ENCODE results near the gene TNS1. TPM values are rescaled to one million over a fixed set of nuclear protein-coding genes. Genes with fewer than 3 reads are reported as not detected.

TNS1 gene
- total and polyA plus RNA-seq, 9 of the 15 experiments (the other 6 are each of a cell fraction or from before 2014, with no cell fraction given): 0.13 to 2.7 (median 0.77) TPM

DNA sequence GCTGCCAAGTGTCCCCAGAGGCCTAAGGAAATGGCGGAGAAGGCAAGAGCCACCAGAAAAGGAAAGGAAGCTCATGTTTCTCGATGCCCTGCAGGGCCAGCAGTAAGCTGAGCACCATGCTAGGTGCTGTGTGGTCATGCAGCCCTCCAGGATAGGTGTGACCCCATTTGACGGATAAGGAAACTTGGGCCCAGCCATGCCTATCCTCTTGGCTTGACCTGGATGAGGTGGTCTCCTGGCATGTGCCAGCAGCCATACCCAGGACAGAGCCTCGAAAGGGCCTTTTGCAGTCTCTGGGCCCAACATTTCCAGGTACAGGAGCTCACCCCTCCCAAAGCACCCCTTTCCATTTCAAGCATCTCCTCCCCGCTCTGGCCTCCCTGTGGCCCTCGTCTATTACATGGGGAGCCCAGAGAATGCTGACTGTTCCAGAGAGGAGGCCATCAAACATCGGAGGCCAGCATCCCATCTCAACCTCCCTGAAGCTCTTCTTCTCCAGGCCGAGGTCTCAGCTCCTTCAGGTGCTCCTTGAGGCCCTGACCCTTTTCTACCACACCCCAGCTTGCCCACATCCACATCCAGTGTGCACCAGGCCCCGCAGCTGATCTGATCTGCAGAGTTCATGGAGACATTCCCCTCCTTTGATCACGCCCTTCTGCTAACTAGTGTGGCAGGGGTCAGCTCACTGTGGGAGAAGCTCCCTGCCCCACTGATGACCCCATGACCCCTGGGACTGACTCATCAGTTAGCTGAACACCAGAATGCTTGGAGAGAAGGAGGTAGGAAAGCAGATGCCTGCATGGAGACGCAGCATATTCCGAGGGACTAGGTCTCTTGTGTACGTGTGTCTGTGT, 208.4 kb downstream of the TNS1 start (continued):
- TF ChIP-seq JUND (IDR thresholded peaks at IDR 0.05; ENCODE audit: borderline replicate concordance, low read depth, low read length): peak; percentile 44; the same call in 1 of the 2 replicates
- no peak; the same call in 2 of the 3 replicates for TF ChIP-seq JUND (tag; IDR thresholded peaks at IDR 0.05; ENCODE audit: borderline replicate concordance, low read depth, low read length)
- peak; percentile 94 for TF ChIP-seq ZNF75A (CRISPR knock-in tag; IDR thresholded peaks at IDR 0.05)
- TF ChIP-seq KLF13 (tag; IDR thresholded peaks at IDR 0.05; ENCODE audit: borderline replicate concordance, low read depth): no peak
- TF ChIP-seq, protein P1, sequence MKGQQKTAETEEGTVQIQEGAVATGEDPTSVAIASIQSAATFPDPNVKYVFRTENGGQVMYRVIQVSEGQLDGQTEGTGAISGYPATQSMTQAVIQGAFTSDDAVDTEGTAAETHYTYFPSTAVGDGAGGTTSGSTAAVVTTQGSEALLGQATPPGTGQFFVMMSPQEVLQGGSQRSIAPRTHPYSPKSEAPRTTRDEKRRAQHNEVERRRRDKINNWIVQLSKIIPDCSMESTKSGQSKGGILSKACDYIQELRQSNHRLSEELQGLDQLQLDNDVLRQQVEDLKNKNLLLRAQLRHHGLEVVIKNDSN (CRISPR knock-in tag; IDR thresholded peaks at IDR 0.05): no peak
- no peak for TF ChIP-seq ZNF668 (CRISPR knock-in tag; IDR thresholded peaks at IDR 0.05)

DNA sequence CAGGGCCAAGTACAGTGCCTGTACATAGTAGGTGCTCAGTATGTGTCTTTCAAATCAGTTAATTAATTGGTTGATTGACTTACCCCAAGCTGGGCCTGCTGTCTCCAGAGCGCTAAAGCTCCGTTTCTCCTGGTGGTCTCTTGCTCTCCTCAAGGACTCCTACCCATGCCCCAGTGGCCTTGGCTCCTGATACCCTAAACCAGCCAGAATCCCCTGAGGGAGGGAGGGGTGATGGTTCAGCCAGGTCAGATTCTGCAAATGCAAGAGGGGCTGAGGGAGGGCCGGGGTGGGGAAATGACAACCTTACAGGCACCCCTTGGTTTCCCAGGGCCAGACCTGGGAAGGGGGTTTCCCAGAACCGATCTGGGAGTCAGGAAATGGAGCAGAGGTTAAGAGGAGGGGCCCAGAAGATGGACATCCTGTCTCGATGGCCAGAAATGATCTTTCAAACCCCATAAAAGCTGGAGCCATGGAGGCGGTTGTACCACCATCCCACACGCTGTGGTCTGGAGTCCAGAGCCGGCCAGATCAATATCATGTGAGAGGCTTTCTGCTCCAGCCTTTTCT, 209.1 kb downstream of the TNS1 start:
- TF ChIP-seq ZNF23 (CRISPR knock-in tag; IDR thresholded peaks at IDR 0.05): no peak
- no peak for TF ChIP-seq ZNF41 (CRISPR knock-in tag; conservative IDR thresholded peaks at IDR 0.05)
- TF ChIP-seq DPF2 (IDR thresholded peaks at IDR 0.05): no peak
- TF ChIP-seq, protein P2, sequence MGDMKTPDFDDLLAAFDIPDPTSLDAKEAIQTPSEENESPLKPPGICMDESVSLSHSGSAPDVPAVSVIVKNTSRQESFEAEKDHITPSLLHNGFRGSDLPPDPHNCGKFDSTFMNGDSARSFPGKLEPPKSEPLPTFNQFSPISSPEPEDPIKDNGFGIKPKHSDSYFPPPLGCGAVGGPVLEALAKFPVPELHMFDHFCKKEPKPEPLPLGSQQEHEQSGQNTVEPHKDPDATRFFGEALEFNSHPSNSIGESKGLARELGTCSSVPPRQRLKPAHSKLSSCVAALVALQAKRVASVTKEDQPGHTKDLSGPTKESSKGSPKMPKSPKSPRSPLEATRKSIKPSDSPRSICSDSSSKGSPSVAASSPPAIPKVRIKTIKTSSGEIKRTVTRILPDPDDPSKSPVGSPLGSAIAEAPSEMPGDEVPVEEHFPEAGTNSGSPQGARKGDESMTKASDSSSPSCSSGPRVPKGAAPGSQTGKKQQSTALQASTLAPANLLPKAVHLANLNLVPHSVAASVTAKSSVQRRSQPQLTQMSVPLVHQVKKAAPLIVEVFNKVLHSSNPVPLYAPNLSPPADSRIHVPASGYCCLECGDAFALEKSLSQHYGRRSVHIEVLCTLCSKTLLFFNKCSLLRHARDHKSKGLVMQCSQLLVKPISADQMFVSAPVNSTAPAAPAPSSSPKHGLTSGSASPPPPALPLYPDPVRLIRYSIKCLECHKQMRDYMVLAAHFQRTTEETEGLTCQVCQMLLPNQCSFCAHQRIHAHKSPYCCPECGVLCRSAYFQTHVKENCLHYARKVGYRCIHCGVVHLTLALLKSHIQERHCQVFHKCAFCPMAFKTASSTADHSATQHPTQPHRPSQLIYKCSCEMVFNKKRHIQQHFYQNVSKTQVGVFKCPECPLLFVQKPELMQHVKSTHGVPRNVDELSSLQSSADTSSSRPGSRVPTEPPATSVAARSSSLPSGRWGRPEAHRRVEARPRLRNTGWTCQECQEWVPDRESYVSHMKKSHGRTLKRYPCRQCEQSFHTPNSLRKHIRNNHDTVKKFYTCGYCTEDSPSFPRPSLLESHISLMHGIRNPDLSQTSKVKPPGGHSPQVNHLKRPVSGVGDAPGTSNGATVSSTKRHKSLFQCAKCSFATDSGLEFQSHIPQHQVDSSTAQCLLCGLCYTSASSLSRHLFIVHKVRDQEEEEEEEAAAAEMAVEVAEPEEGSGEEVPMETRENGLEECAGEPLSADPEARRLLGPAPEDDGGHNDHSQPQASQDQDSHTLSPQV (IDR thresholded peaks at IDR 0.05): no peak
- no peak for TF ChIP-seq HNRNPUL1 (IDR thresholded peaks at IDR 0.05; ENCODE audit: low read length)
- TF ChIP-seq, protein P3, sequence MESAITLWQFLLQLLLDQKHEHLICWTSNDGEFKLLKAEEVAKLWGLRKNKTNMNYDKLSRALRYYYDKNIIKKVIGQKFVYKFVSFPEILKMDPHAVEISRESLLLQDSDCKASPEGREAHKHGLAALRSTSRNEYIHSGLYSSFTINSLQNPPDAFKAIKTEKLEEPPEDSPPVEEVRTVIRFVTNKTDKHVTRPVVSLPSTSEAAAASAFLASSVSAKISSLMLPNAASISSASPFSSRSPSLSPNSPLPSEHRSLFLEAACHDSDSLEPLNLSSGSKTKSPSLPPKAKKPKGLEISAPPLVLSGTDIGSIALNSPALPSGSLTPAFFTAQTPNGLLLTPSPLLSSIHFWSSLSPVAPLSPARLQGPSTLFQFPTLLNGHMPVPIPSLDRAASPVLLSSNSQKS (CRISPR knock-in tag; IDR thresholded peaks at IDR 0.05): no peak
- H3K9me3 ChIP-seq (replicated peaks; ENCODE audit: control insufficient read depth, insufficient read depth, low read depth, low read length): no peaks in the 10 kb centered on the region
- CTCF ChIA-PET (ENCODE audit: low intra/inter-chr PET ratio): no interaction called here
- no peak for DNase-seq (ENCODE audit: extremely low read depth in 1 of 4, low spot score in 3 of 4)
- FAIRE-seq: no peak
- POLR2A ChIA-PET: no interaction called here
- no TSS peak for BruUV-seq (replicated peaks)
- no peaks in the 10 kb centered on the region for H3K79me2 ChIP-seq (ENCODE audit: control insufficient read depth, insufficient read depth, low read length)
- no peak overlapping the region for H3K9ac ChIP-seq (ENCODE audit: insufficient read depth in 1 of 2, low read depth in 2 of 2, low read length in 2 of 2)
- no peak overlapping the region for H2AFZ ChIP-seq (ENCODE audit: low read depth, low read length)
- H3K27ac ChIP-seq (ENCODE audit: extremely low read depth, low read depth, low read length): no peak overlapping the region
- H3K4me3 ChIP-seq: no peak overlapping the region
- no peak for ATAC-seq
- no peaks in the 10 kb centered on the region for H4K20me1 ChIP-seq (replicated peaks; ENCODE audit: control insufficient read depth, insufficient read depth, low read length)
- no peaks in the 10 kb centered on the region for H3K36me3 ChIP-seq (ENCODE audit: control insufficient read depth, insufficient read depth, low read length)
- H3K27me3 ChIP-seq (ENCODE audit: control insufficient read depth in 2 of 2, insufficient read depth in 2 of 2, low read length in 2 of 2): no peaks in the 10 kb centered on the region
- intact Hi-C loops (cut with micrococcal nuclease): no loop called here
- H3K4me1 ChIP-seq (replicated peaks in 1 of 2; ENCODE audit: control insufficient read depth in 2 of 2, insufficient read depth in 2 of 2, low read length in 2 of 2): peaks cover 19 to 21% of the 10 kb centered on the region in 2 experiments; a peak in 4 of 5 replicates
- 16% methylated on average over 6 of the region's 8 CpGs for WGBS (ENCODE audit: insufficient coverage, low coverage, missing lambda C conversion rate)
- no peak overlapping the region for H3K4me2 ChIP-seq (ENCODE audit: insufficient read depth, low read length)
- in situ Hi-C loops (cut with MboI): loop anchor here (5.0 kb wide), 1 partner anchor 94 kb away; no protein-coding TSS in a partner anchor
- no peaks in the 10 kb centered on the region for H3K9me1 ChIP-seq (ENCODE audit: control insufficient read depth, insufficient read depth, low read length)

Data from K562 (cell line).